ENCODE measurements around the gene RNASE1.

DNA sequence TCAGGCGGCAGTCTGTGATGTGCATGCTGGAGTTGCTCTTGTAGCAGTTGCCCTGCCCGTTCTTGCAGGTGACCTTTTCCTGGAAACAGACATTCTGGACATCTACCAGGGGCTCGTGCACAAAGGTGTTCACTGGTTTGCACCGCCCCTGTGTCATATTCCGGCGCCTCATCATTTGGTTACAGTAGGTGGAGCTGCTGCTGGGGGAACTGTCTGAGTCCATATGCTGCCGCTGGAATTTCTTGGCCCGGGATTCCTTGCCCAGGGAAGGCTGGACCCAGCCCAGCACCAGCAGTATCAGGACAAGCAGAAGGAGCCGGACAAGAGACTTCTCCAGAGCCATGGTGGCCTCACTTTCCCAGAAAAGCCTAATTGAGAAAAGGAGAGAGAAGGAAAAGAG is 918 bp downstream of the RNASE1 start:
- no peak for TF ChIP-seq CTCF (IDR thresholded peaks at IDR 0.05)
- TF ChIP-seq POLR2A (IDR thresholded peaks at IDR 0.05), result no peak

Measured in uterus (tissue), 2 donors.